OCI-LY7 (cell line): ENCODE results near the gene LCN6.

ENCODE experiments used
- EZH2phosphoT487 ChIP-seq: fragments of 200-600 bp; sonication (generic); IDR thresholded peaks from 2 replicates; pipeline ENCODE4 v1.6.1; 2018; ENCODE audit warnings: low read depth, borderline replicate concordance, mild to moderate bottlenecking, mixed run types, antibody characterized with exemption, low read length, moderate library complexity, mixed read lengths
- TF ChIP-seq, protein P1 (sequence below): fragments of 200-600 bp; sonication (generic); conservative IDR thresholded peaks from 2 replicates; pipeline ENCODE4 v1.5.1; 2014; ENCODE audit warnings: mild to moderate bottlenecking, antibody characterized with exemption, low read length, moderate library complexity, mixed read lengths

DNA sequence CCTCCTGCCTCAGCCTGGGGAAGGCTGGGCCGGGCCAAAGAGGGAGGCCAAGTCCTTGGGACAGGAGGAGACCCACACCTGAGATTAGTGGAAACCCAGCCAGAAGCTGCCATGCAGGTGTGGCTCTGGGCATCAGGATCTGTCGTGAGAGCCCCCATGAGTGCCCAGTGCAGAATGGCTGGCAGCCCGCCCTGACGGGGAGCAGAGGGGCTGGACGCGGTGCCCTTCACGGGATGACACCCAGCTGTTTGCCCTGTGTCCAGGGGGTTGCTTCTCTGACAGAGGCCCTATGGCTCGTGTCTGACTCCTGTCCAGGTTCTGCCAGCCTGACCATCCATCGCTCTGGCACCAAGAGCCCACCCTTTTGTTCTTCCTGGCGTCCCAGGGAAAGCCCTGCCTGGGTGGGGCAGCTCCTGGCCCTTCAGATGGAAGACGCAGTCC, 27.4 kb downstream of the LCN6 start:
- TF ChIP-seq, protein P1, sequence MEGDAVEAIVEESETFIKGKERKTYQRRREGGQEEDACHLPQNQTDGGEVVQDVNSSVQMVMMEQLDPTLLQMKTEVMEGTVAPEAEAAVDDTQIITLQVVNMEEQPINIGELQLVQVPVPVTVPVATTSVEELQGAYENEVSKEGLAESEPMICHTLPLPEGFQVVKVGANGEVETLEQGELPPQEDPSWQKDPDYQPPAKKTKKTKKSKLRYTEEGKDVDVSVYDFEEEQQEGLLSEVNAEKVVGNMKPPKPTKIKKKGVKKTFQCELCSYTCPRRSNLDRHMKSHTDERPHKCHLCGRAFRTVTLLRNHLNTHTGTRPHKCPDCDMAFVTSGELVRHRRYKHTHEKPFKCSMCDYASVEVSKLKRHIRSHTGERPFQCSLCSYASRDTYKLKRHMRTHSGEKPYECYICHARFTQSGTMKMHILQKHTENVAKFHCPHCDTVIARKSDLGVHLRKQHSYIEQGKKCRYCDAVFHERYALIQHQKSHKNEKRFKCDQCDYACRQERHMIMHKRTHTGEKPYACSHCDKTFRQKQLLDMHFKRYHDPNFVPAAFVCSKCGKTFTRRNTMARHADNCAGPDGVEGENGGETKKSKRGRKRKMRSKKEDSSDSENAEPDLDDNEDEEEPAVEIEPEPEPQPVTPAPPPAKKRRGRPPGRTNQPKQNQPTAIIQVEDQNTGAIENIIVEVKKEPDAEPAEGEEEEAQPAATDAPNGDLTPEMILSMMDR = no peak
- no peak for TF ChIP-seq EZH2phosphoT487
